Measurements from ENCODE around the gene OR9I1. TPM values are rescaled to one million over a fixed set of nuclear protein-coding genes. Genes with fewer than 3 reads are reported as not detected.

OR9I1 gene
- total and polyA plus RNA-seq, 4 donors: not detected

DNA sequence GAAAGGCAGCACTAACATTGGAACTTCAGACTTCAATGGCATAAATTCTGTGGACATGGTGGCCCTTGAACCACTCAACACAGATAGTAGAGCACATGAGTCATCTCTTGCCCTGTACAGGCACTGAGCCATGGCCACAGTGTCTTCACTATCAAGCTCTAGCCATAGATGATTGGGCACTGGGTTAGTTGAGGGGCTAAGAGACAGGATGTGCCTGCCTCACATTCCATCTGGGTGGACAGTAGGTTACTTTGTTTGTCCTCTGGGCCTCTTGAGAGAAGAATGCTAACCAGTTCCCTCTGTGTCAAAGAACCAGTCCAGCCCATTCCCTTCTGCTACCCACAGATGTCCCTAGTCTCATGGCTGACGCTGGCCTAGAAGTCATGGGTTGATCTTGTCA lies 54.7 kb downstream of the OR9I1 start:
- TF ChIP-seq, protein P1, sequence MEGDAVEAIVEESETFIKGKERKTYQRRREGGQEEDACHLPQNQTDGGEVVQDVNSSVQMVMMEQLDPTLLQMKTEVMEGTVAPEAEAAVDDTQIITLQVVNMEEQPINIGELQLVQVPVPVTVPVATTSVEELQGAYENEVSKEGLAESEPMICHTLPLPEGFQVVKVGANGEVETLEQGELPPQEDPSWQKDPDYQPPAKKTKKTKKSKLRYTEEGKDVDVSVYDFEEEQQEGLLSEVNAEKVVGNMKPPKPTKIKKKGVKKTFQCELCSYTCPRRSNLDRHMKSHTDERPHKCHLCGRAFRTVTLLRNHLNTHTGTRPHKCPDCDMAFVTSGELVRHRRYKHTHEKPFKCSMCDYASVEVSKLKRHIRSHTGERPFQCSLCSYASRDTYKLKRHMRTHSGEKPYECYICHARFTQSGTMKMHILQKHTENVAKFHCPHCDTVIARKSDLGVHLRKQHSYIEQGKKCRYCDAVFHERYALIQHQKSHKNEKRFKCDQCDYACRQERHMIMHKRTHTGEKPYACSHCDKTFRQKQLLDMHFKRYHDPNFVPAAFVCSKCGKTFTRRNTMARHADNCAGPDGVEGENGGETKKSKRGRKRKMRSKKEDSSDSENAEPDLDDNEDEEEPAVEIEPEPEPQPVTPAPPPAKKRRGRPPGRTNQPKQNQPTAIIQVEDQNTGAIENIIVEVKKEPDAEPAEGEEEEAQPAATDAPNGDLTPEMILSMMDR (IDR thresholded peaks at IDR 0.05; ENCODE audit: control extremely low read depth, extremely low read depth): no peak
- H3K4me1 ChIP-seq (ENCODE audit: control insufficient read depth in 5 of 5, insufficient read depth in 5 of 5, low read length in 5 of 5): peaks cover 0 to 3% (median 0%) of the 10 kb centered on the region in 5 donors
- no peak overlapping the region for H3K4me3 ChIP-seq
- ATAC-seq (ENCODE audit: insufficient read depth, low FRiP score) (no peak), DNase-seq (no peak)
- H3K36me3 ChIP-seq (ENCODE audit: control insufficient read depth in 4 of 4, insufficient read depth in 4 of 4, low read length in 4 of 4): no peaks in the 10 kb centered on the region
- 83 to 85% methylated on average over 1 of the region's 1 CpG for WGBS, 2 donors
- H3K27ac ChIP-seq (ENCODE audit: low read depth in 1 of 2, low read length in 1 of 2): no peak overlapping the region
- H3K9me3 ChIP-seq (ENCODE audit: control insufficient read depth in 4 of 4, insufficient read depth in 3 of 4, low read length in 3 of 4): peaks cover 0 to 2% (median 0%) of the 10 kb centered on the region in 4 donors
- no peak overlapping the region for H3K9ac ChIP-seq (ENCODE audit: insufficient read depth in 1 of 2, low read length in 2 of 2)
- H3K27me3 ChIP-seq (ENCODE audit: control insufficient read depth in 3 of 3, insufficient read depth in 3 of 3, low read length in 2 of 3): no peaks in the 10 kb centered on the region

DNA sequence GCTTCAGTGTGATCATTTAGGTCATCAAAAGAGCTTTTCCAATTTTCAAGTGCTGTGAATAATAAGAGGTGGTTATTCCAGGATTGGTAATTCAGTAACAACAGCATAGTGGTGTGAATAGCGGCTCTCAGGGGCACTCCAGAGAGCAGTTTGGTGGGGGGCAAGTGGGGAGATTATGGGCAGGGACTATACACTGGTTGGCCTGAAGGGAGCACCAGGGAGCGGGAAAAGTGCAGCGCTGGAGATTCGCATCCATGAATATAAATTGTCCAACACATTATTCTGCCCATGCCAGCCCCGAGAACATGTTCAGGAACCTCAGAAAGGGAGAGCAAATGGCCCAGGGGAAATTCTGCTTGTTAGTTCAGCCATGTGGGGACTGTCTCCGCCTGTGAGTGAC lies 56.7 kb downstream of the OR9I1 start:
- DNase-seq: no peak
- no peak overlapping the region for H3K4me3 ChIP-seq
- 82 to 90% methylated on average over 6 of the region's 6 CpGs for WGBS, 2 donors
- peaks cover 0 to 2% (median 0%) of the 10 kb centered on the region in 4 donors for H3K9me3 ChIP-seq (ENCODE audit: control insufficient read depth in 4 of 4, insufficient read depth in 3 of 4, low read length in 3 of 4)
- TF ChIP-seq, protein P1 (IDR thresholded peaks at IDR 0.05; ENCODE audit: control extremely low read depth, extremely low read depth): no peak
- H3K27me3 ChIP-seq (ENCODE audit: control insufficient read depth in 3 of 3, insufficient read depth in 3 of 3, low read length in 2 of 3): no peaks in the 10 kb centered on the region
- ATAC-seq (ENCODE audit: insufficient read depth, low FRiP score): no peak
- H3K4me1 ChIP-seq (ENCODE audit: control insufficient read depth in 5 of 5, insufficient read depth in 5 of 5, low read length in 5 of 5): peaks cover 0 to 5% (median 0%) of the 10 kb centered on the region in 5 donors
- no peak overlapping the region for H3K9ac ChIP-seq (ENCODE audit: insufficient read depth in 1 of 2, low read length in 2 of 2)
- H3K27ac ChIP-seq (ENCODE audit: low read depth in 1 of 2, low read length in 1 of 2): no peak overlapping the region
- no peaks in the 10 kb centered on the region for H3K36me3 ChIP-seq (ENCODE audit: control insufficient read depth in 4 of 4, insufficient read depth in 4 of 4, low read length in 4 of 4)

DNA sequence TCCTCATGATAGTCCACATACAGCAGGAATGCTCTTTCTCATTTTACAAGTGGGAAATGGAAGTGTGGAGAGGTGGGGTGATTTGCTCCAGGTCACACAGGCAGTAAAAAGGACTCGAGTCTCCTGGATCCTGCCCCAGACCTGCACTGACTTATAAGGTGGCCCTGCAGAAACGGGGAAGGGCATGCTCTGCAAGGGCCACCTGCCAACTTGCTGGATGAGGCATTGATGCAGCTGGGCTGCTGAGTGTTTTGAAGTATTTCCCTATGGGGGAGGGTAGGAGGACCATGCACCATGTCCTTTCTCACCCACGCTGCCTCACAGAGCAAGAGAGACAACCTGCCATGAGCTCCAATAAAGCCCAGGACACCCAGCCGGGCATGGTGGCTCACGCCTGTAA lies 57.6 kb downstream of the OR9I1 start:
- no peak for ATAC-seq (ENCODE audit: insufficient read depth, low FRiP score)
- peaks cover 0 to 2% (median 0%) of the 10 kb centered on the region in 4 donors for H3K9me3 ChIP-seq (ENCODE audit: control insufficient read depth in 4 of 4, insufficient read depth in 3 of 4, low read length in 3 of 4)

More for the DNA sequence above, 57.6 kb downstream of the OR9I1 start:
- Histone ChIP-seq H3K27me3 (ENCODE audit: control insufficient read depth in 3 of 3, insufficient read depth in 3 of 3, low read length in 2 of 3) (no peaks in the 10 kb centered on the region), H3K4me3 (no peak overlapping the region), H3K4me1 (ENCODE audit: control insufficient read depth in 5 of 5, insufficient read depth in 5 of 5, low read length in 5 of 5) (peaks cover 0 to 5% (median 0%) of the 10 kb centered on the region in 5 donors), H3K9ac (ENCODE audit: insufficient read depth in 1 of 2, low read length in 2 of 2) (no peak overlapping the region), H3K27ac (ENCODE audit: low read depth in 1 of 2, low read length in 1 of 2) (no peak overlapping the region), H3K36me3 (ENCODE audit: control insufficient read depth in 4 of 4, insufficient read depth in 4 of 4, low read length in 4 of 4) (no peaks in the 10 kb centered on the region)
- 70 to 82% methylated on average over 5 of the region's 5 CpGs for WGBS, 2 donors
- DNase-seq: no peak
- TF ChIP-seq, protein P1 (IDR thresholded peaks at IDR 0.05; ENCODE audit: control extremely low read depth, extremely low read depth): no peak

Other genes with a start within 250 kb of the OR9I1 start
- gene OR9Q1, start 101.6 kb downstream of the OR9I1 start, total RNA-seq: under 1 TPM in 1 of 2 donors, not detected in 1; 0.14 TPM
- gene OR9Q1, start 101.6 kb downstream of the OR9I1 start, polyA plus RNA-seq: not detected
- gene OR6Q1, start 94.6 kb downstream of the OR9I1 start, total RNA-seq: not detected
- not detected for gene OR6Q1, start 94.6 kb downstream of the OR9I1 start, polyA plus RNA-seq
- gene OR9Q2, start 63.5 kb upstream of the OR9I1 start, total RNA-seq: not detected
- gene OR9Q2, start 63.5 kb upstream of the OR9I1 start, polyA plus RNA-seq: not detected
- not detected for gene OR1S2, start 78.6 kb upstream of the OR9I1 start, total RNA-seq
- not detected for gene OR1S2, start 78.6 kb upstream of the OR9I1 start, polyA plus RNA-seq
- gene OR1S1, start 87.2 kb upstream of the OR9I1 start, total RNA-seq: not detected
- not detected for gene OR1S1, start 87.2 kb upstream of the OR9I1 start, polyA plus RNA-seq
- not detected for gene OR10Q1, start 103.4 kb upstream of the OR9I1 start, total RNA-seq
- under 1 TPM in 1 of 2 donors, not detected in 1; 0.05 TPM for gene OR10Q1, start 103.4 kb upstream of the OR9I1 start, polyA plus RNA-seq
- under 1 TPM in 1 of 2 donors, not detected in 1; 0.34 TPM for gene OR10W1, start 142.7 kb upstream of the OR9I1 start, total RNA-seq
- gene OR10W1, start 142.7 kb upstream of the OR9I1 start, polyA plus RNA-seq: not detected
- gene OR5B17, start 233.5 kb upstream of the OR9I1 start, total RNA-seq: not detected
- gene OR5B17, start 233.5 kb upstream of the OR9I1 start, polyA plus RNA-seq: not detected